ENCODE measurements around the gene ETFA.

Gene ETFA

GRCh38 chr15:76311100-76311953, at the start of gene ETFA:
TSS of gene ETFA (minus strand) at chr15:76311469. CDS start at chr15:76311388, 81 bp downstream.
- DNase-seq (ENCODE audit: low spot score): peak; percentile 93

GRCh38 chr15:76360416-76360815, 49.1 kb upstream of the ETFA start:
- DNase-seq (ENCODE audit: low spot score): no peak

- DNase-seq (ENCODE audit: low spot score): no peak
Observed at GRCh38 chr15:76359152-76359551, 47.9 kb upstream of the ETFA start.

- no peak for DNase-seq (ENCODE audit: low spot score)
Observed at GRCh38 chr15:76358453-76358852, 47.2 kb upstream of the ETFA start.

- no peak for DNase-seq (ENCODE audit: low spot score)
Observed at GRCh38 chr15:76354823-76355440, 43.7 kb upstream of the ETFA start.

GRCh38 chr15:76353903-76354302, 42.6 kb upstream of the ETFA start:
- DNase-seq (ENCODE audit: low spot score): no peak

- DNase-seq (ENCODE audit: low spot score): no peak
Observed at GRCh38 chr15:76353023-76353577, 41.8 kb upstream of the ETFA start.

- DNase-seq (ENCODE audit: low spot score): no peak
Observed at GRCh38 chr15:76349301-76350070, 38.2 kb upstream of the ETFA start.

GRCh38 chr15:76347482-76348055, 36.3 kb upstream of the ETFA start:
- no peak for DNase-seq (ENCODE audit: low spot score)

GRCh38 chr15:76346669-76347481, 35.6 kb upstream of the ETFA start:
- no peak for DNase-seq (ENCODE audit: low spot score)

- no peak for DNase-seq (ENCODE audit: low spot score)
Observed at GRCh38 chr15:76345880-76346668, 34.8 kb upstream of the ETFA start.

- no peak for DNase-seq (ENCODE audit: low spot score)
Observed at GRCh38 chr15:76345583-76345879, 34.3 kb upstream of the ETFA start.

- no peak for DNase-seq (ENCODE audit: low spot score)
Observed at GRCh38 chr15:76344893-76345582, 33.8 kb upstream of the ETFA start.

GRCh38 chr15:76343313-76343996, 32.2 kb upstream of the ETFA start:
- DNase-seq (ENCODE audit: low spot score): no peak

- no peak for DNase-seq (ENCODE audit: low spot score)
Observed at GRCh38 chr15:76342382-76343201, 31.3 kb upstream of the ETFA start.

- no peak for DNase-seq (ENCODE audit: low spot score)
Observed at GRCh38 chr15:76342058-76342381, 30.8 kb upstream of the ETFA start.

GRCh38 chr15:76341366-76342057, 30.2 kb upstream of the ETFA start:
- DNase-seq (ENCODE audit: low spot score): no peak

GRCh38 chr15:76340803-76341365, 29.6 kb upstream of the ETFA start:
- no peak for DNase-seq (ENCODE audit: low spot score)
